Activated B cell treated with CpG ODN at 0.5 μM for 24 hours (primary cell): ENCODE data around the gene TTC29. TPM values are rescaled to one million over a fixed set of nuclear protein-coding genes. Genes with fewer than 3 reads are reported as not detected.

Experiments
- ATAC-seq: fragments of 200-7000 bp; cut with Tn5 transposase; one replicate; pipeline ENCODE4 v1.10.0; 2021; ENCODE audit warnings: low read depth, mild to moderate bottlenecking, moderate library complexity
- CTCF ChIA-PET: fragments of 350-600 bp; sonication (Branson Sonifier 250); formaldehyde crosslinking; loops from one replicate; lab custom pipeline; 2021; ENCODE audit warnings: antibody characterized with exemption; lab: Charles Lee
- POLR2A ChIA-PET: fragments of 350-600 bp; sonication (Branson Sonifier 250); formaldehyde crosslinking; loops from one replicate; lab custom pipeline; 2021; ENCODE audit warnings: antibody characterized with exemption; lab: Charles Lee
- DNase-seq: peaks from one replicate; pipeline ENCODE4 v3.0.0; 2022
- H3K27ac Mint-ChIP-seq: one replicate; pipeline ENCODE4 v1.8.0; 2020; ENCODE audit warnings: mixed read lengths
- H3K27me3 Mint-ChIP-seq: one replicate; pipeline ENCODE4 v1.8.0; 2021; ENCODE audit warnings: mixed read lengths
- H3K36me3 Mint-ChIP-seq: one replicate; pipeline ENCODE4 v1.8.0; 2021; ENCODE audit warnings: low read depth, mixed read lengths
- H3K4me1 Mint-ChIP-seq: one replicate; pipeline ENCODE4 v1.8.0; 2021; ENCODE audit warnings: mixed read lengths
- H3K4me3 Mint-ChIP-seq: one replicate; pipeline ENCODE4 v1.8.0; 2020; ENCODE audit warnings: mild to moderate bottlenecking, mixed read lengths
- H3K9me3 Mint-ChIP-seq: one replicate; pipeline ENCODE4 v1.8.0; 2020; ENCODE audit warnings: mixed read lengths
- CTCF ChIP-seq: fragments of 200-600 bp; IDR thresholded peaks from one replicate; pipeline ENCODE4 v1.8.0; 2022; ENCODE audit warnings: antibody characterized with exemption, mild to moderate bottlenecking
- intact Hi-C: fragments of 100-400 bp; cut with micrococcal nuclease; formaldehyde crosslinking; loops from one replicate; pipeline ENCODE4 v1.15.1; 2024
- total RNA-seq: library from RNA; stranded (reverse); gene quantifications from 2 replicates; pipeline ENCODE4 v1.2.3, GENCODE V29; 2022

Gene TTC29
- total RNA-seq, 1 donor from 2014 or later = not detected

- TF ChIP-seq CTCF = no peak
- ATAC-seq = no peak
- DNase-seq = no peak
- Mint-ChIP-seq H3K4me1 (no peaks in the 10 kb centered on the region), H3K36me3 (no peaks in the 10 kb centered on the region), H3K4me3 (no peak overlapping the region), H3K27me3 (peaks cover 11% of the 10 kb centered on the region), H3K27ac (no peak overlapping the region), H3K9me3 (no peaks in the 10 kb centered on the region)
- POLR2A ChIA-PET = no interaction called here
- CTCF ChIA-PET = no interaction called here
- intact Hi-C loops = no loop called here
These were observed 11.6 kb upstream of the TTC29 start for GRCh38 chr4:146957237-146957636.

- no peaks in the 10 kb centered on the region for H3K4me1 Mint-ChIP-seq
- intact Hi-C loops = no loop called here
- ATAC-seq = no peak
- no peak for DNase-seq
- no peaks in the 10 kb centered on the region for H3K9me3 Mint-ChIP-seq
- H3K36me3 Mint-ChIP-seq = no peaks in the 10 kb centered on the region
- POLR2A ChIA-PET = no interaction called here
- CTCF ChIA-PET = no interaction called here
- H3K27ac Mint-ChIP-seq = no peak overlapping the region
- H3K27me3 Mint-ChIP-seq = peaks cover 24% of the 10 kb centered on the region
- H3K4me3 Mint-ChIP-seq = no peak overlapping the region
- no peak for TF ChIP-seq CTCF
These were observed 7.2 kb upstream of the TTC29 start for GRCh38 chr4:146952896-146953295.

GRCh38 chr4:146949559-146949958, 3.9 kb upstream of the TTC29 start:
- CTCF ChIA-PET = no interaction called here
- intact Hi-C loops = no loop called here
- no peak for ATAC-seq
- no peak for DNase-seq
- Mint-ChIP-seq H3K27me3 (peaks cover 35% of the 10 kb centered on the region), H3K4me3 (no peak overlapping the region), H3K36me3 (no peaks in the 10 kb centered on the region), H3K27ac (no peak overlapping the region), H3K4me1 (peaks cover 29% of the 10 kb centered on the region), H3K9me3 (no peaks in the 10 kb centered on the region)
- no peak for TF ChIP-seq CTCF
- POLR2A ChIA-PET = no interaction called here

- ATAC-seq = no peak
- no peak overlapping the region for H3K27ac Mint-ChIP-seq
- intact Hi-C loops = no loop called here
- TF ChIP-seq CTCF = no peak
- no peaks in the 10 kb centered on the region for H3K9me3 Mint-ChIP-seq
- H3K27me3 Mint-ChIP-seq = peaks cover 15% of the 10 kb centered on the region
- H3K36me3 Mint-ChIP-seq = no peaks in the 10 kb centered on the region
- H3K4me1 Mint-ChIP-seq = peaks cover 29% of the 10 kb centered on the region
- ChIA-PET CTCF (no interaction called here), POLR2A (no interaction called here)
- DNase-seq = no peak
- no peak overlapping the region for H3K4me3 Mint-ChIP-seq
These were observed 1.8 kb downstream of the TTC29 start for GRCh38 chr4:146943691-146944375.

GRCh38 chr4:146932116-146932515, 13.5 kb downstream of the TTC29 start:
- ATAC-seq = no peak
- POLR2A ChIA-PET = no interaction called here
- Mint-ChIP-seq H3K9me3 (no peaks in the 10 kb centered on the region), H3K4me3 (no peak overlapping the region), H3K4me1 (no peaks in the 10 kb centered on the region), H3K36me3 (no peaks in the 10 kb centered on the region), H3K27me3 (peaks cover 4% of the 10 kb centered on the region), H3K27ac (no peak overlapping the region)
- intact Hi-C loops = no loop called here
- CTCF ChIA-PET = no interaction called here
- DNase-seq = no peak
- no peak for TF ChIP-seq CTCF
